Measurements from ENCODE around the gene TH. TPM values are rescaled to one million over a fixed set of nuclear protein-coding genes. Genes with fewer than 3 reads are reported as not detected.

TH gene
- polyA plus RNA-seq, 1 of the 3 experiments (the other 2 are of a cell fraction) = not detected

DNA sequence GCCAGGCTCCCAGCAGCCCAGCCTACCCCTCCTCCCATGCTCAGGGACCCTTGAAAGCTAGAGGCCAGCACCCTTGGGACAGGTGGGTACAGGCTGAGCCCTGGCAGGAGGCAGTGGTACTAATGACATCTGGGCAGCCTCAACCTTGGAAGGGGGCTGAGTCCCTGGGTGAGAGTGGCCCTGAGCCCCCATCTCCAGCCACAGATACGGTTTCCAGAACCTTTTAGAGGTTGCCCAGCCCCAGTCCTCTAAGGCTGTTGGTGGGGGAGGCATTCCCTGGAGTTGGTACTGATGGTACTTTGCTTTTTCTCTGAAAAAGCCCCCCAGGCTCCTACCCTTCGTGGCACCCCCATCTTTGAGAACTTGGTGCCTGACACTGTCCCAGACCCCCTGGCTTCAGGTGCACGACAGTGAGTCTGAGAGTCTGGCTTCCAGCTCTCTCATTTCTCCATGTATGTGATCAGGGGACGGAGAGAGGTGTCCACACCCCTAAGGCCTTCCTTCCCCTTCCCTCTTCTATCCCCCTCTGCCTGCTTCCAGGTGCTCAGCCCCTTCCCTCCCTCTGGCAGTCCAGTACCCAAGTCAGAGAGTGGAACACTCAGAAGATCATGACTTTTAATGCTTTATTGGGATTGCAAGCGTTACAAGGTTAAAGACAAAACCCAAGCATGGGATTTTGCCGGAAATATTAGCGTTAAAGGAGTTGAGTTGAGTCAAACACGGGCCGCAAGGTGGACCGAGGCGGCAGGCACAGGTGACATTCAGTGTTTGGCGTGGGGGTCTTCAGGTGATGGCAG, 42.9 kb downstream of the TH start:
- H3K9me3 ChIP-seq = no peaks in the 10 kb centered on the region
- no peak overlapping the region for H3K9ac ChIP-seq
- H3K9me2 ChIP-seq = no peaks in the 10 kb centered on the region
- 48% methylated on average over 12 of the region's 12 CpGs for WGBS (ENCODE audit: low lambda C conversion rate)
- no peak overlapping the region for H3K4me2 ChIP-seq
- no peak for TF ChIP-seq CHD2 (IDR thresholded peaks at IDR 0.05; ENCODE audit: low read length, partially characterized antibody)
- H3K4me3 ChIP-seq (ENCODE audit: low read depth in 2 of 2, low read length in 1 of 2) = no peak overlapping the region
- H4K20me1 ChIP-seq (ENCODE audit: insufficient read depth) = no peaks in the 10 kb centered on the region
- DNase-seq = no peak
- CTCF ChIA-PET = interaction anchor here (1.3 to 1.9 kb wide), 3 partner anchors 23 to 91 kb away, joined by 4 to 12 read pairs (median 5); no protein-coding TSS in a partner anchor
- H3K4me1 ChIP-seq (ENCODE audit: control insufficient read depth in 1 of 2, insufficient read depth in 2 of 2, low read depth in 1 of 2, low read length in 1 of 2) = peaks cover 0 to 9% of the 10 kb centered on the region in 2 experiments; a peak in 1 of 4 replicates
- H3K27me3 ChIP-seq (ENCODE audit: insufficient read depth) = no peaks in the 10 kb centered on the region
- no peak overlapping the region for H3K27ac ChIP-seq (ENCODE audit: low read depth in 2 of 2, low read length in 1 of 2)
- no peak overlapping the region for H2AFZ ChIP-seq (ENCODE audit: low read depth)
- no peaks in the 10 kb centered on the region for H3F3A ChIP-seq (replicated peaks; ENCODE audit: insufficient read depth)
- H3K79me2 ChIP-seq (ENCODE audit: insufficient read depth) = no peaks in the 10 kb centered on the region
- POLR2A ChIA-PET = interaction anchor here (1.8 to 3.4 kb wide), 2 partner anchors 10 to 93 kb away, joined by 4 to 20 read pairs; partner anchors contain the start of gene IGF2
- H3K36me3 ChIP-seq (replicated peaks in 1 of 2; ENCODE audit: control insufficient read depth in 1 of 2, insufficient read depth in 2 of 2, low read length in 1 of 2) = no peaks in the 10 kb centered on the region

DNA sequence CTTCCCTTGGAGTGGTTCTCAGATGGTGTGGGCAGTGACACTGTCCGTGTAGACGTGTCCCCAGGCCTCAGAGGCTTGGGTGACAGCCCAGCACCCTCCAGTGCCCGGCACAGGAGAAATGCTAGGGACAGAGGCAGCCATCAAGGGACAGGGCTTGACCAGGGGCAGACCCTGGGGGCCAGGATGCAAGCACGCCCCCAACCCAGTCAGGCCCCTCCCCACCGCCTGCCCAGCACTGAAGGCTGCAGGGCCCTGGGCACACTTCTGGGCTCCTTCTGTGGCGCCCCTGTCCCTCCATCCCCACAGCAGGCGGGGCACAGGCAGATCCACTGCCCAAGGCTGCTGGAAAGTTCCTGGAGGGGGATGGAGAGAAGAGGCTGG, 43.5 kb downstream of the TH start:
- no peaks in the 10 kb centered on the region for H3F3A ChIP-seq (replicated peaks; ENCODE audit: insufficient read depth)
- TF ChIP-seq JUND (IDR thresholded peaks at IDR 0.05) = no peak
- TF ChIP-seq, protein P1, sequence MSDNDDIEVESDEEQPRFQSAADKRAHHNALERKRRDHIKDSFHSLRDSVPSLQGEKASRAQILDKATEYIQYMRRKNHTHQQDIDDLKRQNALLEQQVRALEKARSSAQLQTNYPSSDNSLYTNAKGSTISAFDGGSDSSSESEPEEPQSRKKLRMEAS (IDR thresholded peaks at IDR 0.05; ENCODE audit: low read depth) = no peak
- TF ChIP-seq TAF1 (IDR thresholded peaks at IDR 0.05; ENCODE audit: borderline replicate concordance, low read depth, low read length) = no peak
- no peaks in the 10 kb centered on the region for H3K27me3 ChIP-seq (ENCODE audit: insufficient read depth)
- H3K9me3 ChIP-seq = no peaks in the 10 kb centered on the region
- no peaks in the 10 kb centered on the region for H3K9me2 ChIP-seq
- H3K36me3 ChIP-seq (replicated peaks in 1 of 2; ENCODE audit: control insufficient read depth in 1 of 2, insufficient read depth in 2 of 2, low read length in 1 of 2) = no peaks in the 10 kb centered on the region
- WGBS (ENCODE audit: low lambda C conversion rate) = 24% methylated on average over 2 of the region's 7 CpGs
- H3K79me2 ChIP-seq (ENCODE audit: insufficient read depth) = no peaks in the 10 kb centered on the region
- peaks cover 0 to 5% of the 10 kb centered on the region in 2 experiments; a peak in 1 of 4 replicates for H3K4me1 ChIP-seq (ENCODE audit: control insufficient read depth in 1 of 2, insufficient read depth in 2 of 2, low read depth in 1 of 2, low read length in 1 of 2)
- ChIA-PET CTCF (interaction anchor here (1.3 to 1.9 kb wide), 2 partner anchors 23 to 24 kb away, joined by 4 to 12 read pairs; no protein-coding TSS in a partner anchor), POLR2A (interaction anchor here (0.8 to 3.4 kb wide), 4 partner anchors 11 to 179 kb away, joined by 3 to 20 read pairs (median 4); partner anchors contain the start of gene IGF2)
- no peaks in the 10 kb centered on the region for H4K20me1 ChIP-seq (ENCODE audit: insufficient read depth)
- H3K4me2 ChIP-seq = no peak overlapping the region
- no peak overlapping the region for H3K9ac ChIP-seq
- no peak overlapping the region for H3K27ac ChIP-seq (ENCODE audit: low read depth in 2 of 2, low read length in 1 of 2)
- no peak overlapping the region for H3K4me3 ChIP-seq (ENCODE audit: low read depth in 2 of 2, low read length in 1 of 2)
- DNase-seq = no peak
- H2AFZ ChIP-seq (ENCODE audit: low read depth) = no peak overlapping the region

DNA sequence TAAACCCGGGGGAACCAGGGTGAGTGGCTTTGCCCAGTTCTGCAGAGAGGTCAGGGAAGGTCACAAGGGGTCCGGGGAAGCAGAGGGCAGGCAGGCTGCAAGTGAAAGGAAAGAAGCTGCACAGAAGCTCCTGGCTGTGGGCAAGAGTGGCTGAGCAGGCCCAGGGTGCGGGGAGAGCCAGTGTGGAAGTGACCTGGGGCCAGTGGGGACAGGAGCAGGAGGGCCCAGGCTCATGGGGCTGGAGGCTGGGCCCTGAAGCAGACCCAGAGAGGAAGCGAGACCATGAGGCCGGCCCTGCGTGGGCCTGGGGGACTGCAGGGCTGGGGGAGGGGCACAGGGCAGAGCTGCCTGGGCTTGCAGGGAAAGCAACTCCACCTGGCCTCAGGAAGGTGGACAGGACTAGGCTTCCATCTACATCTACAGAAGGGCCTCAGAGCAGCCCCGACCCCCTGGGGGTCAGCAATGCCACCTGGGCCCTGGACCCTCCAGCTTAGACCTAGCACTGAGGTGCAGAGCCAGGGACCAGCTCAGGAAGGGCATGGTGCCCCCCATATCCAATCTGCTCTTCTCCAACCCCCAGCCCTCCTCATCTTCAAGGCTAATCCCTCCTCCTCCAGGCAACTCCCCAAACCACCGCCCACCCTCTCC, 44.0 kb downstream of the TH start:
- H3K79me2 ChIP-seq (ENCODE audit: insufficient read depth) = no peaks in the 10 kb centered on the region
- no peak for TF ChIP-seq TEAD4 (IDR thresholded peaks at IDR 0.05; ENCODE audit: borderline replicate concordance, insufficient read depth)
- no peak for TF ChIP-seq RAD21 (IDR thresholded peaks at IDR 0.05; ENCODE audit: low read length)
- TF ChIP-seq RFX5 (IDR thresholded peaks at IDR 0.05; ENCODE audit: low read length) = no peak
- TF ChIP-seq NFIC (IDR thresholded peaks at IDR 0.05; ENCODE audit: borderline replicate concordance) = no peak
- TF ChIP-seq ELF1 (IDR thresholded peaks at IDR 0.05) = no peak
- TF ChIP-seq FOXJ3 (CRISPR knock-in tag; IDR thresholded peaks at IDR 0.05) = no peak
- TF ChIP-seq MEF2A (IDR thresholded peaks at IDR 0.05; ENCODE audit: borderline replicate concordance, low read depth) = no peak
- no peak for TF ChIP-seq GABPA (IDR thresholded peaks at IDR 0.05; ENCODE audit: low read depth)
- TF ChIP-seq, protein P2, sequence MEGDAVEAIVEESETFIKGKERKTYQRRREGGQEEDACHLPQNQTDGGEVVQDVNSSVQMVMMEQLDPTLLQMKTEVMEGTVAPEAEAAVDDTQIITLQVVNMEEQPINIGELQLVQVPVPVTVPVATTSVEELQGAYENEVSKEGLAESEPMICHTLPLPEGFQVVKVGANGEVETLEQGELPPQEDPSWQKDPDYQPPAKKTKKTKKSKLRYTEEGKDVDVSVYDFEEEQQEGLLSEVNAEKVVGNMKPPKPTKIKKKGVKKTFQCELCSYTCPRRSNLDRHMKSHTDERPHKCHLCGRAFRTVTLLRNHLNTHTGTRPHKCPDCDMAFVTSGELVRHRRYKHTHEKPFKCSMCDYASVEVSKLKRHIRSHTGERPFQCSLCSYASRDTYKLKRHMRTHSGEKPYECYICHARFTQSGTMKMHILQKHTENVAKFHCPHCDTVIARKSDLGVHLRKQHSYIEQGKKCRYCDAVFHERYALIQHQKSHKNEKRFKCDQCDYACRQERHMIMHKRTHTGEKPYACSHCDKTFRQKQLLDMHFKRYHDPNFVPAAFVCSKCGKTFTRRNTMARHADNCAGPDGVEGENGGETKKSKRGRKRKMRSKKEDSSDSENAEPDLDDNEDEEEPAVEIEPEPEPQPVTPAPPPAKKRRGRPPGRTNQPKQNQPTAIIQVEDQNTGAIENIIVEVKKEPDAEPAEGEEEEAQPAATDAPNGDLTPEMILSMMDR (IDR thresholded peaks at IDR 0.05) = no peak
- no peak for TF ChIP-seq MXI1 (IDR thresholded peaks at IDR 0.05; ENCODE audit: low read depth, low read length)
- no peak for TF ChIP-seq EP300 (IDR thresholded peaks at IDR 0.05; ENCODE audit: borderline replicate concordance in 1 of 2, low read depth in 1 of 2, low read length in 1 of 2)
- no peak for TF ChIP-seq RCOR1 (IDR thresholded peaks at IDR 0.05; ENCODE audit: low read length)

More for the DNA sequence above, 44.0 kb downstream of the TH start:
- ChIA-PET POLR2A (interaction anchor here (0.8 to 3.4 kb wide), 6 partner anchors 9 to 179 kb away, joined by 3 to 20 read pairs (median 4); partner anchors contain the start of gene IGF2), CTCF (interaction anchor here (0.8 to 1.9 kb wide), 4 partner anchors 24 to 91 kb away, joined by 3 to 12 read pairs (median 4); no protein-coding TSS in a partner anchor)
- H2AFZ ChIP-seq (ENCODE audit: low read depth) = no peak overlapping the region
- no peak overlapping the region for H3K9ac ChIP-seq
- no peak for DNase-seq
- no peaks in the 10 kb centered on the region for H3K9me3 ChIP-seq
- no peaks in the 10 kb centered on the region for H3K36me3 ChIP-seq (replicated peaks in 1 of 2; ENCODE audit: control insufficient read depth in 1 of 2, insufficient read depth in 2 of 2, low read length in 1 of 2)
- no peak overlapping the region for H3K4me3 ChIP-seq (ENCODE audit: low read depth in 2 of 2, low read length in 1 of 2)
- no peak overlapping the region for H3K4me2 ChIP-seq
- H3F3A ChIP-seq (replicated peaks; ENCODE audit: insufficient read depth) = no peaks in the 10 kb centered on the region
- H3K27me3 ChIP-seq (ENCODE audit: insufficient read depth) = no peaks in the 10 kb centered on the region
- WGBS (ENCODE audit: low lambda C conversion rate) = 47% methylated on average over 4 of the region's 8 CpGs
- no peaks in the 10 kb centered on the region for H4K20me1 ChIP-seq (ENCODE audit: insufficient read depth)
- peaks cover 0 to 2% of the 10 kb centered on the region in 2 experiments; a peak in 1 of 4 replicates for H3K4me1 ChIP-seq (ENCODE audit: control insufficient read depth in 1 of 2, insufficient read depth in 2 of 2, low read depth in 1 of 2, low read length in 1 of 2)
- H3K27ac ChIP-seq (ENCODE audit: low read depth in 2 of 2, low read length in 1 of 2) = no peak overlapping the region
- H3K9me2 ChIP-seq = no peaks in the 10 kb centered on the region
